ENCODE data around the gene SNURF.
"Not testable (repeated sequence)": the region's sequence is repeated elsewhere in the genome, so short reads cannot be mapped to it uniquely, and the experiment has no call there.

SNURF gene

DNA sequence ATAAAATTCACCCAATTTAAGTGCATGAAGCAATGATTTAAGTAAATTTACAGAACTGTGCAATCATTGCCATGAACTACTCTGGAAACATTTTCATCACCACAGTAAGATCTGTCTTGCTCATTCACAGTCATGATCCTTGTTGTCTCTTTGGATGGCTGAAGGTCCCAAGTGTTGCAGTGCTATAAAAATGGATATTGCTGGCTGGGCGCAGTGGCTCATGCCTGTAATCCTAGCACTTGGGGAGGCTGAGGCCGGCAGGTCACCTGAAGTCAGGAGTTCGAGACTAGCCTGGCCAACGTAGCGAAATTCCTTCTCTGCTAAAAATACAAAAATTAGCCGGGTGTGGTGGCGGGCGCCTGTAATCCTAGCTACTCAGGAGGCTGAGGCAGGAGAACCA, 17.0 kb downstream of the SNURF start:
- no peak for DNase-seq

DNA sequence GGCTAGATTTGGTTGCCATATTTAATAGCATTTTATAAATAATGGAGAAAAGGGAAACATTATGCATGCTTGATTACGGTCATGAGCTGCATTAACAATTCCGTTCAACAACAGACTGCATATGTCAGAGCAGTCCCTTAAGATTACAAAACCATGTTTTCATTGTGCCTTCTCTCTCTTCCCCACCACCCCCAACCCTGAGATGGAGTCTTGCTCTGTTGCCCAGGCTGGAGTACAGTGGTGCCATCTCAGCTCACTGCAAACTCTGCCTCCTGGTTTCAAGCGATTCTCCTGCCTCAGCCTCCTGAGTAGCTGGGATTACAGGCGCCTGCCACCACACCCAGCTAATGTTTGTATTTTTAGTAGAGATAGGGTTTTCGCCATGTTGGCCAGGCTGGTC, 17.9 kb downstream of the SNURF start:
- DNase-seq: not testable (repeated sequence)

GRCh38 chr15:24976932-24977331, 22.1 kb downstream of the SNURF start:
- no peak for DNase-seq

- DNase-seq: no peak
Measured at GRCh38 chr15:24977686-24978085, 22.9 kb downstream of the SNURF start.

DNA sequence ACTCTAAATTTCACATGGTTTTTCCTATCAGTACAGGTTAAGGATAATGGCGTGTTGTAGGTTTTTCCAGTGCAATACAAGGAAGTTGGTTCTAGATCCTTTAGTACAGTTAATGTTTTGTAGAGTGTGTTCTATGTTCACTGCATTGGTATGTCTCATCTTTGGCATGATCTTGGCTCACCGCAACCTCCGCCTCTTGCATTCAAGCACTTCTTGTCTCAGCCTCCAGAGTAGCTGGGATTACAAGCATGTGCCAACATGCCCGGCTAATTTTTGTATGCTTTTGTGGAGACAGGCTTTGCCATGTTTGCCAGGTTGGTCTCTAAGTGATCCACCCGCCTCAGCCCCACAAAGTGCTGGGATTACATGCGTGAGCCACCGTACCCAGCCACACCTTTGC, 30.4 kb downstream of the SNURF start:
- DNase-seq: no peak

GRCh38 chr15:24986653-24987052, 31.9 kb downstream of the SNURF start:
- DNase-seq: no peak
